AG04450 (cell line): Measurements from ENCODE around the gene PTPN3. TPM values are rescaled to one million over a fixed set of nuclear protein-coding genes. Genes with fewer than 3 reads are reported as not detected.

Source experiments
- CTCF ChIA-PET: fragments of 300-600, 350-600 bp; formaldehyde crosslinking; extraction: SDS; loops from one replicate; lab custom pipeline; 2022; ENCODE audit warnings: antibody characterized with exemption, inconsistent platforms; lab: Charles Lee
- POLR2A ChIA-PET: fragments of 350-600 bp; formaldehyde crosslinking; extraction: SDS; loops from one replicate; lab custom pipeline; 2021; ENCODE audit warnings: antibody characterized with exemption, inconsistent platforms; lab: Yijun Ruan, JAX
- DNase-seq: peaks from one replicate; pipeline ENCODE4 v3.0.0-alpha.2; 2011; ENCODE audit warnings: low read depth, low spot score
- H3K27ac ChIP-seq: one replicate; pipeline ENCODE4 v1.5.1; 2012; ENCODE audit warnings: low read depth, low read length, control low read depth
- H3K27me3 ChIP-seq: one replicate; pipeline ENCODE4 v1.6.0; 2012; ENCODE audit warnings: low read length; ENCODE audit not compliant: control insufficient read depth, insufficient read depth
- H3K4me3 ChIP-seq: 2 replicates; pipeline ENCODE4 v1.5.1; 2011; ENCODE audit warnings: mild to moderate bottlenecking, low read depth, low read length, control low read depth
- H3K9me3 ChIP-seq: 2 replicates; pipeline ENCODE4 v1.5.1; 2012; ENCODE audit warnings: low read length; ENCODE audit not compliant: control insufficient read depth, insufficient read depth
- polyA plus RNA-seq: library from polyadenylated mRNA; depleted of rRNA; stranded (reverse); fragments of >200 nt; gene quantifications from 2 replicates; pipeline ENCODE4 v1.2.3, GENCODE V29; 2011
- TF ChIP-seq, protein P1 (sequence below): IDR thresholded peaks from 2 replicates; pipeline ENCODE4 v1.5.1; 2011; ENCODE audit warnings: low read depth, low read length, control low read depth, inconsistent platforms

Gene PTPN3
- polyA plus RNA-seq, 1 experiment, result 1.4 TPM

GRCh38 chr9:109499631-109500410, 1.7 kb upstream of the PTPN3 start:
- peaks cover 59% of the 10 kb centered on the region for H3K27me3 ChIP-seq
- ChIA-PET CTCF (interaction anchor here (1.7 kb wide), 1 partner anchor 59 kb away, joined by 11 read pairs; no protein-coding TSS in a partner anchor), POLR2A (no interaction called here)

DNA sequence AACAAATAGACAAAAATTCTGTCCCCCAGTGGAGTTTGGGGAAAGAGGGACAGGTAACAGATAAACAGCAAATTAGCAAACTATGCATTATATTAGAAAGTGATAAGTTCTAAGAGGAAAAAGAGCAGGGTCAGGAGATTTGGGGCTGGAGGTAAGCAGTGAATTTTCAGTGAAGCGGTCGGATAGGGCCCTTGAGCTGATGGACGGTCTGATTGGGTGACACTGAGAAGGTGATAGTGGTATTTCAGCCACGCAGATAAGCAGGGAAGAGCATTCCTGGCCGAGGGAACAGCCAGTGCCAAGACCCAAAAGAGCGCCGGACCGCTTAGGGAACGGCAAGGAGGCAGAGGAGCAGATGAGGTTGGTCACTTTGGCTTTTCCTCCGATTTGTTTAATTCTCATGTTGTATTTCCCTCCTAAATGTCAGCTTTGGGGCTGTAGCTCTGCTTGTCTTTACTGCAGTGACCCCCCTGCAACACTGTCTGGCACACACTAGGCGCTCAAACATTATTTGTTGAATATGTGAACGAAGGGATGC, 1.1 kb upstream of the PTPN3 start:
- no peak for DNase-seq
- ChIA-PET POLR2A (no interaction called here), CTCF (no interaction called here)
- Histone ChIP-seq H3K4me3 (peak overlapping the region; percentile 35), H3K9me3 (no peaks in the 10 kb centered on the region; the same call in 1 of the 2 replicates), H3K27me3 (peaks cover 61% of the 10 kb centered on the region), H3K27ac (no peak overlapping the region)
- TF ChIP-seq, protein P1, sequence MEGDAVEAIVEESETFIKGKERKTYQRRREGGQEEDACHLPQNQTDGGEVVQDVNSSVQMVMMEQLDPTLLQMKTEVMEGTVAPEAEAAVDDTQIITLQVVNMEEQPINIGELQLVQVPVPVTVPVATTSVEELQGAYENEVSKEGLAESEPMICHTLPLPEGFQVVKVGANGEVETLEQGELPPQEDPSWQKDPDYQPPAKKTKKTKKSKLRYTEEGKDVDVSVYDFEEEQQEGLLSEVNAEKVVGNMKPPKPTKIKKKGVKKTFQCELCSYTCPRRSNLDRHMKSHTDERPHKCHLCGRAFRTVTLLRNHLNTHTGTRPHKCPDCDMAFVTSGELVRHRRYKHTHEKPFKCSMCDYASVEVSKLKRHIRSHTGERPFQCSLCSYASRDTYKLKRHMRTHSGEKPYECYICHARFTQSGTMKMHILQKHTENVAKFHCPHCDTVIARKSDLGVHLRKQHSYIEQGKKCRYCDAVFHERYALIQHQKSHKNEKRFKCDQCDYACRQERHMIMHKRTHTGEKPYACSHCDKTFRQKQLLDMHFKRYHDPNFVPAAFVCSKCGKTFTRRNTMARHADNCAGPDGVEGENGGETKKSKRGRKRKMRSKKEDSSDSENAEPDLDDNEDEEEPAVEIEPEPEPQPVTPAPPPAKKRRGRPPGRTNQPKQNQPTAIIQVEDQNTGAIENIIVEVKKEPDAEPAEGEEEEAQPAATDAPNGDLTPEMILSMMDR, result no peak

More at GRCh38 chr9:109499631-109500410, 1.7 kb upstream of the PTPN3 start:
- TF ChIP-seq, protein P1, result no peak
- Histone ChIP-seq H3K27ac (no peak overlapping the region), H3K9me3 (no peaks in the 10 kb centered on the region; the same call in 1 of the 2 replicates), H3K4me3 (peak overlapping the region; percentile 42)
- DNase-seq, result no peak

GRCh38 chr9:109497226-109498153, 617 bp downstream of the PTPN3 start:
- no peak for DNase-seq
- CTCF ChIA-PET, result interaction anchor here (1.6 kb wide), 1 partner anchor 28 kb away, joined by 5 read pairs; no protein-coding TSS in a partner anchor

GRCh38 chr9:109496841-109497225, 1.3 kb downstream of the PTPN3 start:
- Histone ChIP-seq H3K4me3 (no peak overlapping the region), H3K9me3 (no peaks in the 10 kb centered on the region; the same call in 1 of the 2 replicates), H3K27me3 (peaks cover 54% of the 10 kb centered on the region), H3K27ac (no peak overlapping the region)
- CTCF ChIA-PET, result interaction anchor here (1.6 kb wide), 1 partner anchor 27 kb away, joined by 5 read pairs; no protein-coding TSS in a partner anchor
- POLR2A ChIA-PET, result no interaction called here
- TF ChIP-seq, protein P1, result no peak
- no peak for DNase-seq

More at GRCh38 chr9:109497226-109498153, 617 bp downstream of the PTPN3 start:
- TF ChIP-seq, protein P1, result no peak
- Histone ChIP-seq H3K27ac (no peak overlapping the region), H3K4me3 (peak overlapping the region; percentile 48), H3K27me3 (peaks cover 57% of the 10 kb centered on the region), H3K9me3 (no peaks in the 10 kb centered on the region; the same call in 1 of the 2 replicates)
- POLR2A ChIA-PET, result interaction anchor here (0.6 kb wide), 1 partner anchor 697 kb away, joined by 8 read pairs; no protein-coding TSS in a partner anchor
